ENCODE data around the gene TNNC1.
A peak's percentile ranks its signal among the peaks of the same experiment; 100 is the strongest.

Gene TNNC1

DNA sequence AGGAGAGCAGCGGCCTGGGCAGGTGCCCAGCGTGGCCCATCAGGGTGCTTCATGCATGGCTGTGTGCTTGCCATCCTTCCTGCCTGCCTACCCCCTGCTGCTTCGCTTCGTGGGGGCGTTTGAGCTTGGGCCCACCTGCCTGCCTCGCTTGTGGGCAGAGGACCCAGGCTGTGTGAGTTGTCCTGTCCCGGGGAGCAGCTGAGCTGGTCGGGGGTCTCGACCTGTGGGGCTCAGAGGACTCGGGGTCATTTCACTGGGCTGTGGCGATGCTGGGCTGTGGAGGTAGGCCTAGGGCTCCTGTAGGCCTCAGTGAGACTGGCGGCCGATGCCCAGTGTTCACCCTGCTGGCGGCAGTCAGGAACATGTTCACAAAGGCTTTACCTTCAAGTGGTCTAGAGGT, 29.2 kb upstream of the TNNC1 start:
- peak overlapping the region; percentile 58 to 81 for H3K27ac ChIP-seq
- TF ChIP-seq, protein P1, sequence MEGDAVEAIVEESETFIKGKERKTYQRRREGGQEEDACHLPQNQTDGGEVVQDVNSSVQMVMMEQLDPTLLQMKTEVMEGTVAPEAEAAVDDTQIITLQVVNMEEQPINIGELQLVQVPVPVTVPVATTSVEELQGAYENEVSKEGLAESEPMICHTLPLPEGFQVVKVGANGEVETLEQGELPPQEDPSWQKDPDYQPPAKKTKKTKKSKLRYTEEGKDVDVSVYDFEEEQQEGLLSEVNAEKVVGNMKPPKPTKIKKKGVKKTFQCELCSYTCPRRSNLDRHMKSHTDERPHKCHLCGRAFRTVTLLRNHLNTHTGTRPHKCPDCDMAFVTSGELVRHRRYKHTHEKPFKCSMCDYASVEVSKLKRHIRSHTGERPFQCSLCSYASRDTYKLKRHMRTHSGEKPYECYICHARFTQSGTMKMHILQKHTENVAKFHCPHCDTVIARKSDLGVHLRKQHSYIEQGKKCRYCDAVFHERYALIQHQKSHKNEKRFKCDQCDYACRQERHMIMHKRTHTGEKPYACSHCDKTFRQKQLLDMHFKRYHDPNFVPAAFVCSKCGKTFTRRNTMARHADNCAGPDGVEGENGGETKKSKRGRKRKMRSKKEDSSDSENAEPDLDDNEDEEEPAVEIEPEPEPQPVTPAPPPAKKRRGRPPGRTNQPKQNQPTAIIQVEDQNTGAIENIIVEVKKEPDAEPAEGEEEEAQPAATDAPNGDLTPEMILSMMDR (IDR thresholded peaks at IDR 0.05) = no peak
- DNase-seq (ENCODE audit: low spot score) = no peak
- H3K4me3 ChIP-seq = peak overlapping the region; percentile 35

DNA sequence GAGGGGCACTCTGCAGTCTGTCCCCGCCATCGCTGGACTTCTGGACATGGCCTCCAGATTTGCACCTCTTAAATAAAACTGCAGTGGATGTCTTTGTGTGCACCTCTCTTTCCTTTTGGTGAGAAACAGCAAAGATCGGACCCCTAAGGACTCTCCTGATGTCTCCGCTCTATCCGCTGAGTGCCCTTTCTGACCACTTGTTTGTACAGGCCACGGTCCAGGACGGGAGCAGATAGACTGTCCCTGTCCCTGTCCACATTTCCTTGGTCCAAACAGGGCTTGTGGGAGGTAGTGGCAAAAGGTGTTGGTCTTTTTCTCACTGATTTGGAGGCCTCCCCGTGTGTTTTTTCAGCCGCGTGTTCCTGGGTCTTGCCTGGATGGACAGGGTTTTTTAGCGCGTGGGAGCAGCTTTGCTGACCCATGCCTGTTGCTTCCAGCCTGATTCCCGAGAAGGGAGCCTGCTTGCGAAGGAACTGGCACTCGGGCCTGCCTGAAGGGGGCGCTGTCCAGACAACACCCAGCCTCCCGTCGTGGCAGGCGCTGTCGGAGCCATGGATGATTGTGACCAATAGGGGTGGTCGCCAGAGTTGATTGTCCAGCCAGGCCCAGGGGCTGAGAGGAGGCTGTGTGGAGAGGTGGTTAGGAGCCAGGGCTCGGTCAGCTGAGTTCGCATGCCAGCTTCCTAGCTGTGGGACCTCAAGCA, 28.1 kb upstream of the TNNC1 start:
- Histone ChIP-seq H3K4me3 (no peak overlapping the region), H3K27ac (peak overlapping the region in 1 of 2 donors; percentile 81)
- DNase-seq (ENCODE audit: low spot score) = no peak
- TF ChIP-seq, protein P1 (IDR thresholded peaks at IDR 0.05) = no peak

DNA sequence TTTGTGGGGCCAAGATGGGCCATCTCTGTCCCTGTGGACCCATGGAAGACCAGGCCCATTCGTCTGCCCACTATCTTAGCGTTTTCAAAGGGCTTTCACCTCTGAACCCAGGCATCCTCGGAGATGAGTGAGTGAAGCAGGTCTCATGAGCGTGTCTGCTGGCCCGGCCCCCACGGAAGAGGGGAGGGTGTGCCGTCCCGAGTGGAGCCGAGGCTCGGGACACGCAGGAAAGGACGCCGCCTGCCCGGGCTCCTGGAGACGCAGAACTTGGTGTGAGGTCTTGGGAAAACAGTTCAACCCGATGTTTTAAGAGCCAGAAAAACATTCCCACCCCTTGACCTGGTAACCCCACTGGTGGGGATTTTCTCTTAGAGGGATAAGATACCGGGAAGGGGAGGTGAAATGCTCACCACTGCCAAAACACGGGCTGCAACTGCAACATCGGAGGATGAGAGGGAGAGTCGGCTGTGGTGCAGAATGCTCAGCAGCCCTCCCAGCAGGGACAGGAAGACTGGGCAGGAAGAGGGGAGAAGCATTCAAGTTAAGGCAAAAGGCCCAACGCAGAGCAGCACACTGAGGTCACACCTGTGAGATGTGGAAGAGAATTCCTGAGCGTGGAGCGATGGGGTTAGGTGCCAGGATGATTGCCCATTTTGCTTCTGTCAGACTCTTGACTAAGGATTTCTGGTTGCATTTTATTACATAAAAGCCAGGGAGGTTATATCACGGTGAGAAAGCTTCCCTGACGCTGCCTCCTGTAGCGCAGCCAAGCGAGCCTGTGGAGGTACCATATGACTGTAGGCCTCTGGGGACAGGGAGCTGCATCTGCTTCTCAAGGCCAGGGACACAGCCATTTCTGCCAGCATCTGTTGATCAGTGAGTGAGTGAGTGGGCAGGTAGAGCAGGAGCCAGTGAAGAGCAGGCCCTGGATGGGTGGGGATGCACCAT, 27.2 kb upstream of the TNNC1 start:
- no peak for DNase-seq (ENCODE audit: low spot score)
- Histone ChIP-seq H3K4me3 (no peak overlapping the region), H3K27ac (peak overlapping the region in 1 of 2 donors; percentile 42)
- TF ChIP-seq, protein P1 (IDR thresholded peaks at IDR 0.05) = no peak

DNA sequence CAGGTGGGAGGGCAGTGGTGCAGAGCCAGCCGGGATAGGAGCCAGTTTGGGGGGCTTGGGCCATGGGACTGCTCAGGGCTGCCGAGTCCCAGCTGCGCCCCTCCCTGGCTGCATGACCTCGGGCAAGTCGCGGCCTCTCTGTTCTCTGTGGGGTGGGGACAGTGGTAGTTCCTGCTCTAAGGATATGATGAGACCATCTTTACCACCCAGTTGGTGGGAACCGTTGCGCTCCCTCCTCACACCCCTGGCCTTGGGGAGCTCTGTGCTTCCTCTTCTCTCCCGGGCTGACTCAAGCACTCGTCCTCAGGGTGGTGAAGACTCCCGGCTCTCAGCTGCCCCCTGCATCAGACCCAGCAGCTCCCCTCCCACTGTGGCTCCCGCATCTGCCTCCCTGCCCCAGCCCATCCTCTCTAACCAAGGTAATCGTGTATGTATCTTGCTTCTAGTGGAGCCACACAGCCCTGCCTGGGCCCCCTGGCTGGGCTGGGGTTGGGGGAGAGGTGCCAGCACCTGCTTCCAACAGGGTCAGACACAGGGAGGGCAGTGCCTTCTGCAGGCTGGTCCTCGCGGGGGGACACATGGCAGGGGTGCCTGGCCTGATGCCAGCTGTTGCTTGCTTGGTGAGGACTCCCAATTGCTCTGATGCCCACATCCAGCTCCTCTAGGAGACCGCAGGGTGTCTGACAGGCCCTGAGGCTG, 26.2 kb upstream of the TNNC1 start:
- peak overlapping the region; percentile 39 for H3K4me3 ChIP-seq
- TF ChIP-seq, protein P1 (IDR thresholded peaks at IDR 0.05) = no peak
- peak overlapping the region in 1 of 2 donors; percentile 42 for H3K27ac ChIP-seq
- DNase-seq (ENCODE audit: low spot score) = no peak

DNA sequence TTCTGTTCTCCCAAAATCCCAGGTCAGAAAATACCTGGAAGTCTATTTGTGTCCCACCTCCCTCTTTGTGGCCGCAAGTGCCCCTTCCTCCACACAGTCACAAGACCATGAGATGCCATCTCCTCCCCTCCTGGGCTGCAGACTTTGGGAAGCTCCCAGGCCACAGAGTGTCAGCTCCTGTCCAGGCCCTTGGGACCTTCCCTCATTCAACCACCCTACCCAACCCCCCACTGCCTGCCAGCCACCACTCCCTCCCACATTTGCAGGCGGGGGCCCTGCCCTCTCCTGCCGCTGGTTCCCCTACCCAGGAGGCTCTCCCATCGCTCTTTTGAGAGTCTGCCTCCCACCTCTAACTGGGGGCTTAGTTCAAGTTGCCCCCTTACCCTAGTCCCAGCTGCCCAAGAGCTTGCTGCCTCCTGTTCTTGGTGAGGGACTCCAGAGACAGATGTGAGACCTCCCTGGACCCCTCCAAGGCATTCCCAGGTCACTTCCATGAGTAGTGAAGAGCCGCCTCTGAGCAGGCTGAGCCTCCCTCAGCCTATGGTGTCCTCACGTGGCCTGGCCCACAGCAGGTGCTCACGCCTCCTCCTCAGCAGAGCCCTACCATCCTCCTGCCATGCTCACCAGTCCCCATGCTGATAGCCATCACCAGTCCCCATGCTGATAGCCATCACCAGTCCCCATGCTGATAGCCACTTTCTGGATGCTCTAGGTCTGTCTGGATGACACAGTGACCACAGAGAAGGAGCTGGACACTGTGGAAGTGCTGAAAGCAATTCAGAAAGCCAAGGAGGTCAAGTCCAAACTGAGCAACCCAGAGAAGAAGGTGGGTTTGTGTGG, 25.4 kb upstream of the TNNC1 start:
- TF ChIP-seq, protein P1 (IDR thresholded peaks at IDR 0.05) = no peak
- peak overlapping the region in 1 of 2 donors; percentile 25 for H3K27ac ChIP-seq
- no peak for DNase-seq (ENCODE audit: low spot score)
- no peak overlapping the region for H3K4me3 ChIP-seq

DNA sequence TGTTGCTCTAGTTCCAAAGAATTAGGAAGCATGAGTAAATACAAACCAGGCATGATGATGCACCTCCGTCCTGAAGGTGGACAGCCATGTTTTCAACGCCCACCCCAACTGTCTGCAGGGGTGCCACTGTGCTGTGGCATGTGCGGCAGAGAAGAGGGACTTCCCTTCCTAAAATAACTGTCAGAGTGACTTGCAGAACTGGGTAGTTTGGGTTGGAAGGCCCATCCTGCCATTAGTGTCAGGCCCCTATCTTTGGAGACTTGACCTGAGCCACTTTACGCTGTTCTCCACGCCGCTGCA, 23.9 kb upstream of the TNNC1 start:
- DNase-seq (ENCODE audit: low spot score) = no peak
- no peak overlapping the region for H3K27ac ChIP-seq
- TF ChIP-seq, protein P1 (IDR thresholded peaks at IDR 0.05) = no peak
- no peak overlapping the region for H3K4me3 ChIP-seq

Measured in coronary artery (tissue), 2 donors.